Thyroid gland (tissue), 4 donors: ENCODE measurements around the gene PXT1. TPM values are rescaled to one million over a fixed set of nuclear protein-coding genes. Genes with fewer than 3 reads are reported as not detected.

Experiments used
- DNase-seq, 2 donors: peaks; one replicate each; pipeline ENCODE4 v3.0.0-alpha.2; 2019
- H3K27ac ChIP-seq, 3 donors: fragments of 200-600 bp; sonication (generic); 1 replicate in 2 of 3; 2 replicates in 1 of 3; pipeline ENCODE4 v1.5.1; 2016 to 2019; ENCODE audit warnings: mild to moderate bottlenecking in 1 of 3, moderate library complexity in 1 of 3
- H3K27me3 ChIP-seq: fragments of 200-600 bp; sonication (generic); one replicate; pipeline ENCODE4 v1.5.1; 2019
- H3K36me3 ChIP-seq, 2 donors: fragments of 200-600 bp; sonication (generic); one replicate each; pipeline ENCODE4 v1.5.1; 2016 to 2019
- H3K4me1 ChIP-seq, 2 donors: fragments of 200-600 bp; sonication (generic); one replicate each; pipeline ENCODE4 v1.5.1; 2017 to 2019
- H3K4me3 ChIP-seq, 3 donors: fragments of 200-600 bp; sonication (generic); replicated peaks in 1 of 3; 1 replicate in 2 of 3; 2 replicates in 1 of 3; pipeline ENCODE4 v1.5.1; 2016; ENCODE audit warnings: mild to moderate bottlenecking in 1 of 3
- H3K9me3 ChIP-seq: fragments of 200-600 bp; sonication (generic); one replicate; pipeline ENCODE4 v1.5.1; 2017
- POLR2A ChIP-seq, 2 donors: fragments of 450-650 bp; IDR thresholded peaks; one replicate each; pipeline ENCODE4 v1.6.1; 2017; ENCODE audit warnings: antibody characterized with exemption in 2 of 2, mild to moderate bottlenecking in 2 of 2, moderate library complexity in 1 of 2
- WGBS, 2 donors: methylation state at CpG; one replicate each; pipeline ENCODE4 v1.1.5; 2017; 5-methylcytosine and 5-hydroxymethylcytosine counted together
- intact Hi-C: fragments of 100-400 bp; cut with DNase I; formaldehyde crosslinking; loops from one replicate; pipeline ENCODE4 v1.15.1; 2023
- total RNA-seq, 4 donors: library from RNA; depleted of rRNA; stranded (reverse); fragments of >200 nt; gene quantifications; one replicate each; pipeline ENCODE4 v1.2.3, GENCODE V29; 2016
- TF ChIP-seq, protein P1 (sequence below), 6 experiments: fragments of 200-600 bp in 3 of 6; fragments of 450-650 bp in 3 of 6; sonication (generic) in 3 of 6; IDR thresholded peaks; one replicate each; pipeline ENCODE4 v1.5.1; 2016 to 2019; ENCODE audit warnings: antibody characterized with exemption in 6 of 6, mild to moderate bottlenecking in 2 of 6, inconsistent platforms in 1 of 6, moderate library complexity in 1 of 6

PXT1 gene
- total RNA-seq, result not detected

DNA sequence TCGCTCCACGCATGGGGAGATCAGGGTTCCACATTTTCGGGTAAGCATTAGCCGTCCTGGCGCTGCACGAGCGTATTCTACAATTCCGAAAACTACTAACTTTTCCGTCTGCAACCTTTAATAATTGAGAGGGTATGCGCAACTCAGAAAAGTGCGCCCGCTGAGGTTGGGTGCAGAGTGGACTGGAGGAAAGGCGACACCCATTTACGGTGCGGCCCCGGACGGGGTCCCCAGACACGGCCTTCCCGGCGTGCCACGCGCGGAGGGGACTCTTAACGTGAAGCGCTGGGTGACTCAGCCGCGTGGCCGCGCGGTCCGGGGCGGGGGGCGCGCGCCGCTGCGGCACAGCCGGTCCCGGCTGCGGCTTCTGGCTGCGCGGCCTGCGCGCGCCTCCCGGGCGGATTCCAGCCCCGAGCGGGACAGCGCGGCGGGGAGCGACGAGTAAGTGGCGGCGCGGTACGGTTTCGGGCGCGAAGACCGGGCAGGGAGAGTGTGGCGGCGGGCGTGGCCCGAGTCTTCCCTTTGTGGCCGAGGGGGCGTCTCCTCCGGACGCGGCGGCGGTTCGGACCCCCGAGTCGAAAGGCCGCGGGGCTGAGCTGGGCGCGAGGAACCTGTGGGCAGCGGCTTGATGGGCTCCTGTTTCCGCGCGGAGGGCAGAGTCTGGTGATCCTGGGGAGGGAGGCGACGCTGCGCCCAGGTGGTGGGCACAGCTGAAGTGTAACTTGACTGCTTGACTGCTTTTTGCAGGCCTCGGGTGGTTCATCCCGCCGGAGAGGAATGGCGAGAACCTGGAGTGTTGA lies at the start of gene PXT1, which contains the start of gene KCTD20:
Gene PXT1, minus strand, starts transcription at position 184 of the 800 bp plus-strand sequence. CDS start 16,772 bp downstream, outside the sequence.
Gene KCTD20, plus strand, starts transcription at position 330 of the 800 bp plus-strand sequence. CDS start 27,098 bp downstream, outside the sequence.
- Histone ChIP-seq H3K27ac (peak within 1 kb of the TSS; percentile 78 to 99 (median 99)), H3K27me3 (no peaks in the 10 kb centered on the region), H3K4me3 (peak within 1 kb of the TSS; percentile 43 to 96 (median 86)), H3K4me1 (peaks cover 24 to 36% of the 10 kb centered on the region in 2 donors), H3K36me3 (no peaks in the 10 kb centered on the region), H3K9me3 (no peaks in the 10 kb centered on the region)
- TF ChIP-seq POLR2A (IDR thresholded peaks at IDR 0.05), result peak in 1 of 2 donors; percentile 88
- TF ChIP-seq, protein P1, sequence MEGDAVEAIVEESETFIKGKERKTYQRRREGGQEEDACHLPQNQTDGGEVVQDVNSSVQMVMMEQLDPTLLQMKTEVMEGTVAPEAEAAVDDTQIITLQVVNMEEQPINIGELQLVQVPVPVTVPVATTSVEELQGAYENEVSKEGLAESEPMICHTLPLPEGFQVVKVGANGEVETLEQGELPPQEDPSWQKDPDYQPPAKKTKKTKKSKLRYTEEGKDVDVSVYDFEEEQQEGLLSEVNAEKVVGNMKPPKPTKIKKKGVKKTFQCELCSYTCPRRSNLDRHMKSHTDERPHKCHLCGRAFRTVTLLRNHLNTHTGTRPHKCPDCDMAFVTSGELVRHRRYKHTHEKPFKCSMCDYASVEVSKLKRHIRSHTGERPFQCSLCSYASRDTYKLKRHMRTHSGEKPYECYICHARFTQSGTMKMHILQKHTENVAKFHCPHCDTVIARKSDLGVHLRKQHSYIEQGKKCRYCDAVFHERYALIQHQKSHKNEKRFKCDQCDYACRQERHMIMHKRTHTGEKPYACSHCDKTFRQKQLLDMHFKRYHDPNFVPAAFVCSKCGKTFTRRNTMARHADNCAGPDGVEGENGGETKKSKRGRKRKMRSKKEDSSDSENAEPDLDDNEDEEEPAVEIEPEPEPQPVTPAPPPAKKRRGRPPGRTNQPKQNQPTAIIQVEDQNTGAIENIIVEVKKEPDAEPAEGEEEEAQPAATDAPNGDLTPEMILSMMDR (IDR thresholded peaks at IDR 0.05), result peak in 1 of 6 experiments; percentile 8
- peak; percentile 86 to 89 for DNase-seq
- intact Hi-C loops, result loop anchor here (10.0 kb wide), 1 partner anchor 152 kb away; the partner anchor contains the start of gene SRSF3
- WGBS, 2 donors, result 2% methylated on average over 9 to 23 of the region's 91 CpGs

- Histone ChIP-seq H3K9me3 (no peaks in the 10 kb centered on the region), H3K36me3 (peaks cover 9 to 32% of the 10 kb centered on the region in 2 donors), H3K27ac (no peak overlapping the region), H3K4me1 (peaks cover 13 to 14% of the 10 kb centered on the region in 2 donors), H3K4me3 (no peak overlapping the region), H3K27me3 (no peaks in the 10 kb centered on the region)
- TF ChIP-seq POLR2A (IDR thresholded peaks at IDR 0.05), result no peak
- TF ChIP-seq, protein P1 (IDR thresholded peaks at IDR 0.05), result no peak
- peak; percentile 51 to 53 for DNase-seq
- WGBS, 2 donors, result 67 to 72% methylated on average over 4 of the region's 4 CpGs
- intact Hi-C loops, result no loop called here
Measured at GRCh38 chr6:36492092-36492491, 49.4 kb upstream of the PXT1 start.

- peaks cover 13 to 14% of the 10 kb centered on the region in 2 donors for H3K4me1 ChIP-seq
- DNase-seq, result no peak
- peaks cover 13 to 32% of the 10 kb centered on the region in 2 donors for H3K36me3 ChIP-seq
- no peaks in the 10 kb centered on the region for H3K27me3 ChIP-seq
- no peak overlapping the region for H3K27ac ChIP-seq
- whole genome bisulfite sequencing, 2 donors, result 81 to 86% methylated on average over 7 of the region's 7 CpGs
- H3K4me3 ChIP-seq, result no peak overlapping the region
- TF ChIP-seq POLR2A (IDR thresholded peaks at IDR 0.05), result no peak
- TF ChIP-seq, protein P1 (IDR thresholded peaks at IDR 0.05), result no peak
- intact Hi-C loops, result no loop called here
- H3K9me3 ChIP-seq, result no peaks in the 10 kb centered on the region
Measured at GRCh38 chr6:36491378-36491965, 48.8 kb upstream of the PXT1 start.

DNA sequence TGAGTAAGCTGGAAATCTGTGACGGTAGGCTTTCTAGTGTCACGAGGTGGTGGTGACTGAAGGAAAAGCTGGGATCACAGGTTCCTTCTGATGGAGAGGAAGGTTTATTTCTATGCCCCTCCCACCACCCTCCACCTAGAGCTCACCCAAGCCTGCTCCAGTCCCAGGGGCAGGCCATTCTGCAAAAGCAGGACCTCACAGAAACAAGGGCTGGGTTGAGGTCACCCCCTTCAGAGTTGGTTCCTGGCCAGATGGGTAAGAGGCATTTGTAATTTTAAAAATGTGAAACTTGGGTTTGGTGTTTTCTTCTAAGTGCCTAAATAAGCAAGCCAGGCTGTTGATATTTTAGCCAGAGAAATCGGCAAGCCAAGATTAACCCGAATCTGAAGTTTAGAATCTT lies 46.8 kb upstream of the PXT1 start:
- Histone ChIP-seq H3K36me3 (peaks cover 18 to 27% of the 10 kb centered on the region in 2 donors), H3K27me3 (no peaks in the 10 kb centered on the region), H3K4me1 (peaks cover 13 to 14% of the 10 kb centered on the region in 2 donors), H3K9me3 (no peaks in the 10 kb centered on the region), H3K4me3 (no peak overlapping the region), H3K27ac (peak overlapping the region in 1 of 3 donors; percentile 55)
- intact Hi-C loops, result no loop called here
- no peak for TF ChIP-seq POLR2A (IDR thresholded peaks at IDR 0.05)
- TF ChIP-seq, protein P1 (IDR thresholded peaks at IDR 0.05), result no peak
- 57 to 62% methylated on average over 4 of the region's 4 CpGs for WGBS, 2 donors
- DNase-seq, result peak; percentile 63 to 66
